HG03039 (cell line): ENCODE results near the gene ZNF660.

Experiments
- ATAC-seq: cut with Tn5 transposase; IDR thresholded peaks from one replicate; pipeline ENCODE4 v1.9.1; 2021; ENCODE audit warnings: mild to moderate bottlenecking, moderate library complexity; ENCODE audit not compliant: unreplicated experiment

ZNF660 gene

GRCh38 chr3:44628716-44629115 is 44.0 kb downstream of the ZNF660 start:
- ATAC-seq = no peak

DNA sequence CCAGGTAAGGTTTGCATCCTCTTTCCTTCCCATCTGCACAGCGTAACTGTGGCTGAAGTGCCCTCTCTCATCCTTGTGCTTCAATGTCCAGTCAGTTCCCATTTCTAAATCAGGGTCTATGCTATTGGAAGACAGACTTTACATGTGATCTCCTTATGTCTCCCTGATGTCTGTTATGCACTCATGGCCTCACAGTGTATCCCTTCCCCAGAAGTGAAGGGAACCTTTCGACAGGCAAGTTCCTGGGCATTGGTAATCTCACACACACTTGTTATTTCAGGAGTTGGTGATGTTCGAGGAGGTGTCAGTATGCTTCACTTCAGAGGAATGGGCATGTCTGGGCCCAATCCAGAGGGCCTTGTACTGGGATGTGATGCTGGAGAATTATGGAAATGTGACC is 47.4 kb downstream of the ZNF660 start:
- no peak for ATAC-seq

GRCh38 chr3:44642337-44642736 is 57.6 kb downstream of the ZNF660 start:
- ATAC-seq = no peak

GRCh38 chr3:44643024-44643423 is 58.3 kb downstream of the ZNF660 start:
- no peak for ATAC-seq

DNA sequence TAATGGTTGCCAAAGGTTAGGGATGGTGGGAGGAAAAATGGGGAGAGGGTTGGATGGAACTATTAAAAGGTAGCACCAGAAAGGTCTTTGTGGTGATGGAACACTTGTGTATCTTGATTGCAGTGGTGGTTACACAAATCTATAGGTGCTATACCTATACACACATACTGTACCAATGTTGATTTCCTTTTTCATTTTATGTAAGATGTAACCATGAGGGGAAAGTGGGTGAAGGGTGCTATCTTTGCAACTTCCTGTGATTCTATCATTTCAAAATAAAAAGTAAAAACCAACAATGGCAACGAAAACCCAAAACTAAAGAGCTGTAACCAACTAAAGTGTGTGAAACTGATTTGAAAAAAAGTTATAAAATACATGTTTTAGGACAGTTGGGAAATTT is 63.0 kb downstream of the ZNF660 start:
- no peak for ATAC-seq

GRCh38 chr3:44648564-44649229 is 63.9 kb downstream of the ZNF660 start, which contains the start of gene ZNF35:
TSS of gene ZNF35 (plus strand) at chr3:44648732. CDS start at chr3:44651068, 2,336 bp downstream.
- ATAC-seq = peak; percentile 94
